Lung (tissue), 12 donors: Measurements from ENCODE around the gene CAMKK2. TPM values are rescaled to one million over a fixed set of nuclear protein-coding genes. Genes with fewer than 3 reads are reported as not detected.

Source experiments
- ATAC-seq: fragments of 200-7000 bp; cut with Tn5 transposase; one replicate; pipeline ENCODE4 v1.9.1; 2020; ENCODE audit warnings: moderate number of reproducible peaks; ENCODE audit not compliant: insufficient read depth, low FRiP score
- DNase-seq, 3 donors: peaks; one replicate each; pipeline ENCODE4 v3.0.0-alpha.2; 2013 to 2017
- H3K27ac ChIP-seq, 2 donors: one replicate each; pipeline ENCODE4 v1.5.1; 2013; ENCODE audit warnings: mild to moderate bottlenecking in 2 of 2, moderate library complexity in 2 of 2, control low read depth in 1 of 2, inconsistent platforms in 1 of 2, low read depth in 1 of 2, low read length in 1 of 2
- H3K27me3 ChIP-seq, 3 donors: one replicate each; pipeline ENCODE4 v1.5.1; 2013; ENCODE audit warnings: low read length in 2 of 3; ENCODE audit not compliant: control insufficient read depth in 3 of 3, insufficient read depth in 3 of 3
- H3K36me3 ChIP-seq, 4 donors: one replicate each; pipeline ENCODE4 v1.5.1; 2013; ENCODE audit warnings: low read length in 4 of 4, mild to moderate bottlenecking in 1 of 4, moderate library complexity in 1 of 4; ENCODE audit not compliant: control insufficient read depth in 4 of 4, insufficient read depth in 4 of 4
- H3K4me1 ChIP-seq, 5 donors: one replicate each; pipeline ENCODE4 v1.5.1; 2013; ENCODE audit warnings: low read length in 5 of 5, mild to moderate bottlenecking in 2 of 5, moderate library complexity in 1 of 5; ENCODE audit not compliant: control insufficient read depth in 5 of 5, insufficient read depth in 5 of 5
- H3K4me3 ChIP-seq: one replicate; pipeline ENCODE4 v1.5.1; 2013; ENCODE audit warnings: mild to moderate bottlenecking, control low read depth, moderate library complexity
- H3K9ac ChIP-seq, 2 donors: one replicate each; pipeline ENCODE4 v1.5.1; 2013; ENCODE audit warnings: low read length in 2 of 2, control low read depth in 1 of 2; ENCODE audit not compliant: insufficient read depth in 1 of 2
- H3K9me3 ChIP-seq, 4 donors: one replicate each; pipeline ENCODE4 v1.5.1; 2013; ENCODE audit warnings: low read length in 3 of 4, mild to moderate bottlenecking in 1 of 4, moderate library complexity in 1 of 4; ENCODE audit not compliant: control insufficient read depth in 4 of 4, insufficient read depth in 3 of 4
- CTCF ChIP-seq: IDR thresholded peaks from 2 replicates; pipeline ENCODE4 v1.5.1; 2012; ENCODE audit warnings: mild to moderate bottlenecking; ENCODE audit errors: control extremely low read depth, extremely low read depth
- WGBS, 2 donors: extraction: QIAGEN DNeasy Blood & Tissue Kit; methylation state at CpG; one replicate each; pipeline ENCODE4 v1.1.7; 2013; 5-methylcytosine and 5-hydroxymethylcytosine counted together
- polyA plus RNA-seq, 2 donors: library from polyadenylated mRNA; stranded (reverse); fragments of 200-250 nt; gene quantifications; one replicate each; pipeline ENCODE4 v1.2.1, GENCODE V29; 2013
- total RNA-seq, 2 donors: library from RNA; depleted of rRNA in 1 of 2; stranded (reverse); fragments of >200 nt in 1 of 2; gene quantifications; one replicate each; pipeline ENCODE4 v1.2.1, GENCODE V29; 2014 to 2021
- donor health status: control.
- donor health status: control.
- donor health status: Bipolar disorder and iron deficiency.
- donor health status: healthy.
- donor health status: DM: yes; HTN: yes; CAD: no.

The CAMKK2 gene
- total and polyA plus RNA-seq, 4 donors: 12.0 to 46.3 (median 36.0) TPM

DNA sequence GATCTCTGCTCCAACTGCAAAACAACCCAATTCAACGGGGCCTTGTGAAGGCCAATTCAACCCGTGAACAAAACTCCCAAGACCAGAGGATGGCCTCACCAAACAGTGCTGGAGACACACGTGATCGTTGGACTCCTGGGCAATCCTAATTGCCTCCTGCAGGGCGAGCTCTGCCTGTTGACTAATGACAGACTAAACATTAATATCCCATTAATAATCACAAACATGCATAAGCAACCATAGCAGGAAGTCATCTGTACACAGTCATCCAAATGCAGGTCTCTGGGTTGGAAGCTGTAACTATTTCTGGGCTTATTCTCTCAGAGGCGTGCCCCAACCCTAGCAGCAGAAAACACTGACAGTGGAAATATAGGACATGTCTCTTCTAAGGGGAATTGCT is 34.7 kb upstream of the CAMKK2 start:
- Histone ChIP-seq H3K4me3 (no peak overlapping the region), H3K27me3 (no peaks in the 10 kb centered on the region), H3K36me3 (peaks cover 28 to 43% (median 37%) of the 10 kb centered on the region in 4 donors), H3K9me3 (peaks cover 0 to 2% (median 0%) of the 10 kb centered on the region in 4 donors), H3K4me1 (peaks cover 0 to 6% (median 0%) of the 10 kb centered on the region in 5 donors), H3K27ac (no peak overlapping the region), H3K9ac (no peak overlapping the region)
- no peak for ATAC-seq
- TF ChIP-seq CTCF: no peak
- 66 to 92% methylated on average over 6 of the region's 6 CpGs for WGBS, 2 donors
- no peak for DNase-seq

- no peak for TF ChIP-seq CTCF
- peaks cover 28 to 48% (median 36%) of the 10 kb centered on the region in 4 donors for H3K36me3 ChIP-seq
- H3K9ac ChIP-seq: no peak overlapping the region
- DNase-seq (no peak), ATAC-seq (no peak)
- H3K4me3 ChIP-seq: no peak overlapping the region
- no peak overlapping the region for H3K27ac ChIP-seq
- H3K27me3 ChIP-seq: no peaks in the 10 kb centered on the region
- peaks cover 0 to 6% (median 0%) of the 10 kb centered on the region in 5 donors for H3K4me1 ChIP-seq
- H3K9me3 ChIP-seq: peaks cover 0 to 2% (median 0%) of the 10 kb centered on the region in 4 donors
These were observed 34.2 kb upstream of the CAMKK2 start for GRCh38 chr12:121330692-121331091.

GRCh38 chr12:121330195-121330594 is 33.7 kb upstream of the CAMKK2 start:
- Histone ChIP-seq H3K4me1 (peaks cover 0 to 6% (median 0%) of the 10 kb centered on the region in 5 donors), H3K27ac (no peak overlapping the region), H3K27me3 (no peaks in the 10 kb centered on the region), H3K9me3 (peaks cover 0 to 2% (median 0%) of the 10 kb centered on the region in 4 donors), H3K9ac (no peak overlapping the region), H3K36me3 (peaks cover 28 to 49% (median 34%) of the 10 kb centered on the region in 4 donors), H3K4me3 (no peak overlapping the region)
- 98% methylated on average over 4 of the region's 4 CpGs for WGBS, 2 donors
- TF ChIP-seq CTCF: no peak
- DNase-seq: no peak
- ATAC-seq: no peak

DNA sequence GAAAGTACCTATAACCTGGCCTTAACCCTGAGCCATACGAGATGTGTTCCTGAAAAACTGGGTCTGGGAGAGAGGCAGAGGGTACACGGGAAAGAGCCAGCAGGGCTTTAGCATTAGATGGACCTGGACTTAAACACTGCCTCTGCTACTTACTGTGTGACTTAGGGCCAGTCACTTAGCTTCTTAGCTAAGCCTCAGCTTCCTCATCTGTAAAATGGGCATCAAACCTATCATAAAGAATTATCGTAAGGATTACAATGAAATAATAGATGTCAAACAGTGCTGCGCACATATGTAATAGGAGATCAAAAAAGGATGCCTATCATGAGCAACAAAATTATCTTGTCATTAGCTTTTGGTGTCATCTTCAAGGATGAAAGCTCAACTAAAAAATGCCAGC is 32.1 kb upstream of the CAMKK2 start:
- no peak overlapping the region for H3K9ac ChIP-seq
- H3K9me3 ChIP-seq: peaks cover 0 to 2% (median 0%) of the 10 kb centered on the region in 4 donors
- DNase-seq (no peak), ATAC-seq (no peak)
- no peak overlapping the region for H3K4me3 ChIP-seq
- H3K4me1 ChIP-seq: peaks cover 0 to 6% (median 0%) of the 10 kb centered on the region in 5 donors
- TF ChIP-seq CTCF: no peak
- WGBS, 2 donors: 94 to 98% methylated on average over 4 of the region's 4 CpGs
- H3K36me3 ChIP-seq: peaks cover 33 to 41% (median 35%) of the 10 kb centered on the region in 4 donors
- no peaks in the 10 kb centered on the region for H3K27me3 ChIP-seq
- no peak overlapping the region for H3K27ac ChIP-seq
